PC-3 (cell line): ENCODE data around the gene LTB.

ENCODE experiments used
- EZH2 ChIP-seq: fragments of 300-600 bp; sonication (generic); IDR thresholded peaks from one replicate; pipeline ENCODE4 v1.6.1; 2017; ENCODE audit warnings: antibody characterized with exemption, mild to moderate bottlenecking, low read length; ENCODE audit not compliant: unreplicated experiment
- EZH2phosphoT487 ChIP-seq: fragments of 300-600 bp; sonication (generic); IDR thresholded peaks from 2 replicates; pipeline ENCODE4 v1.6.1; 2018; ENCODE audit warnings: mild to moderate bottlenecking, antibody characterized with exemption, low read length, borderline replicate concordance
- TF ChIP-seq, protein P1 (sequence below): fragments of 300-600 bp; sonication (generic); conservative IDR thresholded peaks from 2 replicates; pipeline ENCODE4 v1.5.1; 2017; ENCODE audit warnings: antibody characterized with exemption, low read depth, mild to moderate bottlenecking, low read length

DNA sequence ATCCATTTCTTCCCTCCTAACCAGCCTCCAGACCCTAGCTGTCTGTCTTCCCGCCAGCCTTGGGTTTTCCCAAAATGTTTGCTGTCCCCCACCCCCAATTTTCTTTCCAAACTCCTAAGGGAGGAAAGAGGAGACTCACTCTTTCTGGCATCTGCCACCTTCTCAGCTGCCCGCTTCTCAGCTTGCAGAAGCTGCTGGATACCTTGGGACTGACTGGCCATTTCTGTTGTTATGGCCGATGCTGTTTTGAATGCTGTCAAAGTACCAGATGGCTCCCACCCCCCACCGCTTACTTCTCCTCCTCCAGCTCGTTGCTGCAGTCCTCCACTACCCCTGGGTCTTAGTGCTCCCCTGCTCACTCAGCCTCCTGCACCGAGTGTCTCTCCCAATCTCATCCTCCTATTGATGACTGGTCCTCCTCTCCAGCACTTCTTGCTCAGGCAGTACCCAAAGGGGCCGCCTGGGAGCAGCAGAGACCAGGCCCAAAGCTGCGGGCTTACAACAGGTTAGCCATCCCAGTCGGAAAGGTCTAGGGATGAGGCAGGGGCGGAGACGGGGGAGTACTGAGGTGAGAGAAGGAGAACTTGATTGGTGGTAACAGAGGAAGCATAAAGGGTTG, 35.8 kb downstream of the LTB start, which contains the start of gene ATP6V1G2:
- TF ChIP-seq, protein P1, sequence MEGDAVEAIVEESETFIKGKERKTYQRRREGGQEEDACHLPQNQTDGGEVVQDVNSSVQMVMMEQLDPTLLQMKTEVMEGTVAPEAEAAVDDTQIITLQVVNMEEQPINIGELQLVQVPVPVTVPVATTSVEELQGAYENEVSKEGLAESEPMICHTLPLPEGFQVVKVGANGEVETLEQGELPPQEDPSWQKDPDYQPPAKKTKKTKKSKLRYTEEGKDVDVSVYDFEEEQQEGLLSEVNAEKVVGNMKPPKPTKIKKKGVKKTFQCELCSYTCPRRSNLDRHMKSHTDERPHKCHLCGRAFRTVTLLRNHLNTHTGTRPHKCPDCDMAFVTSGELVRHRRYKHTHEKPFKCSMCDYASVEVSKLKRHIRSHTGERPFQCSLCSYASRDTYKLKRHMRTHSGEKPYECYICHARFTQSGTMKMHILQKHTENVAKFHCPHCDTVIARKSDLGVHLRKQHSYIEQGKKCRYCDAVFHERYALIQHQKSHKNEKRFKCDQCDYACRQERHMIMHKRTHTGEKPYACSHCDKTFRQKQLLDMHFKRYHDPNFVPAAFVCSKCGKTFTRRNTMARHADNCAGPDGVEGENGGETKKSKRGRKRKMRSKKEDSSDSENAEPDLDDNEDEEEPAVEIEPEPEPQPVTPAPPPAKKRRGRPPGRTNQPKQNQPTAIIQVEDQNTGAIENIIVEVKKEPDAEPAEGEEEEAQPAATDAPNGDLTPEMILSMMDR = peak; percentile 97
- TF ChIP-seq EZH2 (no peak), EZH2phosphoT487 (no peak)
